GM06990 (cell line): ENCODE results near the gene PDAP1.
A peak's percentile ranks its signal among the peaks of the same experiment; 100 is the strongest.
"Not testable (repeated sequence)": the region's sequence is repeated elsewhere in the genome, so short reads cannot be mapped to it uniquely, and the experiment has no call there.

ENCODE experiments used
- DNase-seq: peaks from one replicate; pipeline ENCODE4 v3.0.0-alpha.2; 2011; ENCODE audit not compliant: insufficient read length; ENCODE audit errors: extremely low read depth
- H3K27me3 ChIP-seq: replicated peaks from 2 replicates; pipeline ENCODE4 v1.6.0; 2011; ENCODE audit warnings: low read length; ENCODE audit not compliant: control insufficient read depth, insufficient read depth
- H3K36me3 ChIP-seq: 2 replicates; pipeline ENCODE4 v1.5.1; 2011; ENCODE audit warnings: low read length; ENCODE audit not compliant: control insufficient read depth, insufficient read depth
- H3K4me3 ChIP-seq: replicated peaks from 2 replicates; pipeline ENCODE4 v1.5.1; 2011; ENCODE audit warnings: low read depth, mild to moderate bottlenecking, control low read depth, low read length
- CTCF ChIP-seq: IDR thresholded peaks from 2 replicates; pipeline ENCODE4 v1.5.1; 2011; ENCODE audit warnings: low read length, control low read depth, mild to moderate bottlenecking, inconsistent platforms; ENCODE audit not compliant: insufficient read depth, poor library complexity, severe bottlenecking

PDAP1 gene

DNA sequence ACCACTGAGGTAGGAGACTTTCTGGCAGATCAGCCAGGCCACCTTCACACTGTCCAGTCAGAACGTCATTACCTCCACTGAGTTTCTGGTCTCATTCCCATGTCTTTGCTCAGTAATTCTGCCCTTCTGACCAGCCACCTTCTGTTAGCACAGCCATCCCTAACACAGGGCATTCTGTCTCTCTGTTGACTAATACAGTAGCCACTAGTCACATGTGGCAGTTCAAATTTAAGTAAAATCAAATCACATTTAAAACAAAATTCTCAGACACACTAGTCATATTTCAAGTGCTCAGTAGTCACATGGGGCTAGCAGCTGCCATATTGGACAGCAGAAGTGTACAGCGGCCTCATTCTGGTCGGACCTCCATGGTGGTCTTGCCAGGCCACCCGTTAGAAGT lies 37.7 kb upstream of the PDAP1 start:
- no peak for TF ChIP-seq CTCF
- Histone ChIP-seq H3K27me3 (no peaks in the 10 kb centered on the region), H3K4me3 (no peak overlapping the region), H3K36me3 (peaks cover 37% of the 10 kb centered on the region)
- DNase-seq, result no peak

DNA sequence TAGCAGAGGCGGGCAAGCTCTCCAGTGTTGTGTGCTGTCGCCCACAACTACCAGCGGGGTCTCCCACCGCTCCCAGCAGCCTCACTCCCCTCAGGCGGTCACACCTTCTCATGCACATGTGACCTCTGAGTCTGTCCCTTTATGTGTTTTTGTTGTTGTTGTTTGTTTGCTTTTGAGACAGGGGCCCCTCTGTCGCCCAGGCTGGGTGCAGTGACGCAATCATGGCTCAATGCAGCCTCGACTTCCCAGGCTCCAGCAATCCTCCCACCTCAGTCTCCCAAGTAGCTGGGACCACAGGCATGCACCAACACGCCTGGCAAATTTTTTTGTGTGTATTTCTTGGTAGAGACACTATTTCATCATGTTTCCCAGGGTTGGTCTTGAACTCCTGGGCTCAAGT lies 31.8 kb upstream of the PDAP1 start:
- H3K27me3 ChIP-seq, result no peaks in the 10 kb centered on the region
- DNase-seq, result no peak
- peak overlapping the region; percentile 96 for H3K4me3 ChIP-seq
- no peak for TF ChIP-seq CTCF
- H3K36me3 ChIP-seq, result peaks cover 10% of the 10 kb centered on the region

DNA sequence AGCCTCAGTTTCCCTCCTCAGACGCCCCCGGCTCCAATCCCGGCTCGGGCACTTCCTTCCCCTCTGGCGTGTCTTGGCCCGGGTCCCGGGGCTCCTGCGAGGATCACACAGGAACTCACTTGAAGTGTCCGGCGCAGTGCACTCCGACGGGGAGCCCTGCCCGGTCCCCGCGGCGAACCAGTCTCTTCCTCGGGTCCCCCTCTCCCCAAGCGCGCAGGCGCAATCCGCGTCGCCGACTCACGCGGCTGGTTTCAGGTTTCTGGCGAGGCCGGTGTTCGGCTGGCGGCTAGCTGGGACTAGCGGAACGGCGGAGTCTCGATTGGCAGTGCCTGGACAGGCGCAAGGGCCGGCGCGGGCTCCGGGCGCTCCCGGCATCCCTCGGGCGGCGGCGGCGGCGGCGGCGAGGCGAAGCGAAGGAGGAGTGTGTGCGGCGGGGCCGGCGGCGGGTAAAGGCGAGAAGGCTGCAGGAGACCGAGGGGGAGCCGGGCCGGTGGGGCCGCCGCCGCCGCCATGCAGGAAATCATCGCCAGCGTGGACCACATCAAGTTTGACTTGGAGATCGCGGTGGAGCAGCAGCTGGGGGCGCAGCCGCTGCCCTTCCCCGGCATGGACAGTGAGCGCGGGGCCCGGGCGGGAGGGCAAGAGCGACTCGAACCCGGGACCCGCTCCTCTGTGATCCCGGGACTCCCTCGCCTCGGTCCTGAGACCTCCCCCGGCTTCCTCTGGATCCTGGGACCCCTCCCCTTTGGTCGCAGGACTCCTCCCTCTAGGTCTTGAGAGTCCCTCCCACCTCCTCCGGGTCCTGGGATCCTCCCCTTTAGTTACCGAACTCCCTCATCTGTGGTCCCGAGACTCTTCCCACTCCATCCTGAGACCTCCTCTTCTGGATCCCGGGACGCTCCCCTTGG lies 30.4 kb upstream of the PDAP1 start, which contains the start of the genes CPSF4 and PTCD1:
TSS of gene CPSF4 (plus strand) at position 371 of the 908 bp plus-strand sequence. CDS start at position 511, 140 bp downstream.
TSS of gene PTCD1 (minus strand) at position 226 of the 908 bp plus-strand sequence. CDS start 3,556 bp downstream, outside the sequence.
- DNase-seq, result peak; percentile 95
- H3K27me3 ChIP-seq, result no peaks in the 10 kb centered on the region
- no peak for TF ChIP-seq CTCF
- H3K36me3 ChIP-seq, result peaks cover 10% of the 10 kb centered on the region
- H3K4me3 ChIP-seq, result peak within 1 kb of the TSS; percentile 96

DNA sequence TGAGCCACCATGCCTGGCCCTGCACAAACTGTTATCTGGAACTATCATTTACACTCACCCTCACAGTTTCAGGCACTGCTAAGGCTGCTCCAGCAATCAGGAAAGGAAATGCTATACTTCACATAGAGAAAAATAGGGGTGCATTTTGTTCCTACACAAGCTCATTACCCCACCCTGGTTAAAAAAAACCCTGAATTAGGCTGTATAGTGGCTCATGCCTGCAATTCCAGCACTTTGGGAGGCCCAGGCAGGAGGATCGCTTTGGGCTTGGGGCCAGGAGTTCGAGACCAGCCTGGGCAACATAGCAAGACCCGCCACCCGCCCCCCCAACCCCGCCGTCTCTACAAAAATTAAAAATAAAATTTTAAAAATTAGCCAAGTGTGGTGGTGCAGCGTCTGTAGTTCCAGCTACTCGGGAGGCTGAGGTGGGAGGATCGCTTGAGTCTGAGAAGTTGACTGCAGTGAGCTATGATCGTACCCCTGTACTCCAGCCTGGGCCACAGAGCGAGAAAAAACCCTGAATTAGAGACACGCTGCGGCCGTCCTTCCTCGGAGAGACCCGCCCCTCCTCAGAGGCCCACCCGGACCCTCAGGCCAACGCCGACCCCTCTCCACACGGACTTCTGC lies 29.7 kb upstream of the PDAP1 start:
- H3K36me3 ChIP-seq, result peaks cover 12% of the 10 kb centered on the region
- H3K4me3 ChIP-seq, result peak overlapping the region; percentile 96
- no peak for DNase-seq
- TF ChIP-seq CTCF, result no peak
- no peaks in the 10 kb centered on the region for H3K27me3 ChIP-seq

- peaks cover 26% of the 10 kb centered on the region for H3K36me3 ChIP-seq
- H3K27me3 ChIP-seq, result no peaks in the 10 kb centered on the region
- no peak for DNase-seq
- TF ChIP-seq CTCF, result no peak
- H3K4me3 ChIP-seq, result no peak overlapping the region
These were observed 24.8 kb upstream of the PDAP1 start for GRCh38 chr7:99433158-99433557.

- not testable (repeated sequence) for DNase-seq, H3K4me3 ChIP-seq, H3K27me3 ChIP-seq
- H3K36me3 ChIP-seq, result peaks cover 26% of the 10 kb centered on the region
These were observed 23.6 kb upstream of the PDAP1 start for GRCh38 chr7:99431756-99432540.
